ENCODE results near the gene DNASE1.

The DNASE1 gene

GRCh38 chr16:3623642-3624041 is 30.8 kb upstream of the DNASE1 start:
- H3K27ac ChIP-seq, result no peak overlapping the region

GRCh38 chr16:3625331-3625730 is 29.2 kb upstream of the DNASE1 start:
- Histone ChIP-seq H3K9me3 (ENCODE audit: severe bottlenecking) (no peaks in the 10 kb centered on the region), H3K27me3 (ENCODE audit: insufficient read depth, low read depth, severe bottlenecking) (no peaks in the 10 kb centered on the region)
- no peak for DNase-seq

More at GRCh38 chr16:3623642-3624041, 30.8 kb upstream of the DNASE1 start:
- Histone ChIP-seq H3K36me3 (no peaks in the 10 kb centered on the region), H3K27me3 (ENCODE audit: insufficient read depth, low read depth, severe bottlenecking) (no peaks in the 10 kb centered on the region), H3K9me3 (ENCODE audit: severe bottlenecking) (no peaks in the 10 kb centered on the region), H3K4me3 (ENCODE audit: low read depth, low read length) (no peak overlapping the region)
- no peak for TF ChIP-seq CTCF (IDR thresholded peaks at IDR 0.05; ENCODE audit: low read depth, low read length)
- DNase-seq, result no peak

GRCh38 chr16:3625911-3626732 is 28.4 kb upstream of the DNASE1 start:
- DNase-seq, result no peak
- H3K27me3 ChIP-seq (ENCODE audit: insufficient read depth, low read depth, severe bottlenecking), result no peaks in the 10 kb centered on the region
- H3K27ac ChIP-seq, result no peak overlapping the region

More at GRCh38 chr16:3625331-3625730, 29.2 kb upstream of the DNASE1 start:
- H3K27ac ChIP-seq, result no peak overlapping the region
- TF ChIP-seq CTCF (IDR thresholded peaks at IDR 0.05; ENCODE audit: low read depth, low read length), result no peak
- no peaks in the 10 kb centered on the region for H3K36me3 ChIP-seq
- H3K4me3 ChIP-seq (ENCODE audit: low read depth, low read length), result no peak overlapping the region

DNA sequence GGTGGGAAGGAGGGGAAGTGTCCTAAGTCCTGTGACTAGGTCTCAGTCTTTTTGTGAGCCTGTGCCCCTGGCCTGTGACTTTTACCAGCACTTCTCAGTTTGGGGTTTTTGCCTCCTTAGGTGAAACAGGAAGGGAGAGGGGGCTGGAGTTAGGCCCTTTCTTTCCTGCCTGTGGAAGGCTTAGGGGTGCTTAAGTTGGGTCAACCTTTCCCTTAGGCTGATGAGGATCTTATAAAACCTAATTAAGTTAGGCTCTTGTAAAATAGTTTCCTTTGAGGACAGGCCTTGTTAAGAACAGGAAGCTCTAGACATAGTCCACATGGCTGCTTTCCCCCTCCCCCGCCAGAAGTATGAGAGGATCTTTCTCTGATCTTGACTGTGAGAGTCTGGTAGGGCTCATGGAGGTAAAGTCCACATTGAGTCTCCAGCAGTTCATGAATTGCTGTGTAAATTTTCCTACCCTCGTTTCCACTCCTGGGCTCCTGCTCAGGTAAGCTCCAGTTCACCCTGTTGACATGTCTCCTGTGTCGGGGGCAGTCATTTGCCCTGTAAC is 17.0 kb upstream of the DNASE1 start:
- peak; percentile 38 for DNase-seq
- Histone ChIP-seq H3K36me3 (no peaks in the 10 kb centered on the region), H3K27me3 (ENCODE audit: insufficient read depth, low read depth, severe bottlenecking) (no peaks in the 10 kb centered on the region), H3K4me3 (ENCODE audit: low read depth, low read length) (no peak overlapping the region), H3K9me3 (ENCODE audit: severe bottlenecking) (no peaks in the 10 kb centered on the region), H3K27ac (peak overlapping the region; percentile 41)
- no peak for TF ChIP-seq CTCF (IDR thresholded peaks at IDR 0.05; ENCODE audit: low read depth, low read length)

More at GRCh38 chr16:3625911-3626732, 28.4 kb upstream of the DNASE1 start:
- Histone ChIP-seq H3K4me3 (ENCODE audit: low read depth, low read length) (no peak overlapping the region), H3K36me3 (no peaks in the 10 kb centered on the region), H3K9me3 (ENCODE audit: severe bottlenecking) (no peaks in the 10 kb centered on the region)
- no peak for TF ChIP-seq CTCF (IDR thresholded peaks at IDR 0.05; ENCODE audit: low read depth, low read length)

- Histone ChIP-seq H3K27ac (no peak overlapping the region), H3K36me3 (no peaks in the 10 kb centered on the region)
- no peak for TF ChIP-seq CTCF (IDR thresholded peaks at IDR 0.05; ENCODE audit: low read depth, low read length)
Measured at GRCh38 chr16:3638916-3639644, 15.4 kb upstream of the DNASE1 start.

More at GRCh38 chr16:3638916-3639644, 15.4 kb upstream of the DNASE1 start:
- no peak for DNase-seq
- H3K27me3 ChIP-seq (ENCODE audit: insufficient read depth, low read depth, severe bottlenecking), result no peaks in the 10 kb centered on the region
- H3K4me3 ChIP-seq (ENCODE audit: low read depth, low read length), result no peak overlapping the region
- no peaks in the 10 kb centered on the region for H3K9me3 ChIP-seq (ENCODE audit: severe bottlenecking)

Data from WERI-Rb-1 (cell line).